Thoracic aorta (tissue), 2 donors: ENCODE results near the gene TUG1. TPM values are rescaled to one million over a fixed set of nuclear protein-coding genes. Genes with fewer than 3 reads are reported as not detected.
A peak's percentile ranks its signal among the peaks of the same experiment; 100 is the strongest.

Experiments
- ATAC-seq: fragments of 150-250 bp; one replicate; pipeline ENCODE4 v1.8.0; 2017; ENCODE audit warnings: low read depth; ENCODE audit not compliant: insufficient number of reproducible peaks, low FRiP score
- DNase-seq: peaks from one replicate; pipeline ENCODE4 v3.0.0-alpha.2; 2020; ENCODE audit warnings: low spot score
- H3K27ac ChIP-seq, 2 donors: fragments of 200-600 bp; sonication (generic); 1 replicate in 1 of 2; 2 replicates in 1 of 2; pipeline ENCODE4 v1.5.1; 2016; ENCODE audit warnings: mild to moderate bottlenecking in 2 of 2, moderate library complexity in 2 of 2
- H3K27me3 ChIP-seq: fragments of 200-600 bp; sonication (generic); replicated peaks from 2 replicates; pipeline ENCODE4 v1.6.0; 2016; ENCODE audit warnings: mild to moderate bottlenecking; ENCODE audit not compliant: insufficient read depth
- H3K36me3 ChIP-seq: fragments of 200-600 bp; sonication (generic); one replicate; pipeline ENCODE4 v1.5.1; 2016
- H3K4me1 ChIP-seq, 2 donors: fragments of 200-600 bp; sonication (generic); 1 replicate in 1 of 2; 2 replicates in 1 of 2; pipeline versions ENCODE4 v1.5.1 to v1.6.0; 2016; ENCODE audit warnings: low read depth in 2 of 2, mild to moderate bottlenecking in 1 of 2; ENCODE audit not compliant: control insufficient read depth in 1 of 2
- H3K4me3 ChIP-seq: fragments of 200-600 bp; sonication (generic); 2 replicates; pipeline ENCODE4 v1.5.1; 2016; ENCODE audit warnings: mild to moderate bottlenecking
- H3K9me3 ChIP-seq: fragments of 200-600 bp; sonication (generic); 2 replicates; pipeline ENCODE4 v1.5.1; 2016
- CTCF ChIP-seq: fragments of 200-600 bp; sonication (generic); IDR thresholded peaks from one replicate; pipeline ENCODE4 v1.5.1; 2019; ENCODE audit warnings: antibody characterized with exemption
- total RNA-seq, 2 donors: library from RNA; depleted of rRNA; stranded (reverse); fragments of >200 nt; gene quantifications; one replicate each; pipeline versions ENCODE4 v1.1.0 to v1.2.3, GENCODE V29; 2016

TUG1 gene
- total RNA-seq, 2 donors from 2014 or later = 69.0 to 109 TPM

DNA sequence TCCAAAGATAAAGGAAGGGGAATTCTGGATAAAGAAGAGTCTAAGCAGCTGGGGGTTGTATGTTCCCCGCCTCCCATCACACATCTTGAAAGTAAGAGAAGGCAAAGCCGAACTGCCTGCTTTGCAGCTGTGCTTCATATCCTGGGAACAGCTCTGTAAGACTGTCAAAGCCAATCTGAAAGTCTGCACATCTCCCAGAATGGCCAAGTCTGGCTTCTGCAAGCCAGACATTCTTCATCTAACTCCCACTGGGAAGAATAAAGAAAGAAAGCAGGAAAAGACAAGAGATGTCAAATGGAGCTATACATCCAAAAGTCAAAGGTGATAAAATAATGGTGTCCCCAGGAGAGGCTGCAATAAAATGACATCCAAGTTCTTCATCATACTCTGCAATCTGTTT, 15.9 kb upstream of the TUG1 start:
- Histone ChIP-seq H3K27ac (peak overlapping the region; percentile 26 to 95), H3K27me3 (no peaks in the 10 kb centered on the region), H3K36me3 (no peaks in the 10 kb centered on the region), H3K4me1 (peaks cover 14 to 52% of the 10 kb centered on the region in 2 donors), H3K4me3 (no peak overlapping the region), H3K9me3 (no peaks in the 10 kb centered on the region)
- no peak for TF ChIP-seq CTCF
- ATAC-seq (no peak), DNase-seq (no peak)

DNA sequence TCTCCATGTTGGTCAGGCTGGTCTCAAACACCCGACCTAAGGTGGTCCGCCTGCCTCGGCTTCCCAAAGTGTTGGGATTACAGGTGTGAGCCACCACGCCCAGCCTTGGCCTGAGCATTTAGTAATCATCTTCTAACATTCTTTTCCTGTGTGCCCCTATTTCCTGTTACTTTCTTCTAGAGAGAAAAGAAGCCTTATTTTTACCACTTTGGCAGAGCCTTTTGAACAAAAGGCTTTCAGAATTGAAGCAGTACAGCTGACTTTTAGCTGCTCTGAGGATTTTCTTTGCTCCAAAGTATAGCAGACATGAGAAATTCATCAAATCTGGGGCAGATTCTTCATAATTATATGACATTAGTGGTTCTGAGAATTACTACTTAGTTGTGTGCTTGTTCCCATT, 13.9 kb upstream of the TUG1 start:
- H3K27me3 ChIP-seq = no peaks in the 10 kb centered on the region
- no peak overlapping the region for H3K4me3 ChIP-seq
- H3K4me1 ChIP-seq = peaks cover under 1 to 33% of the 10 kb centered on the region in 2 donors
- ATAC-seq = no peak
- no peaks in the 10 kb centered on the region for H3K36me3 ChIP-seq
- H3K27ac ChIP-seq = no peak overlapping the region
- DNase-seq = no peak
- no peak for TF ChIP-seq CTCF
- H3K9me3 ChIP-seq = no peaks in the 10 kb centered on the region

GRCh38 chr22:30964858-30965257, 4.2 kb upstream of the TUG1 start:
- peaks cover 4% of the 10 kb centered on the region for H3K9me3 ChIP-seq
- no peaks in the 10 kb centered on the region for H3K27me3 ChIP-seq
- ATAC-seq (no peak), DNase-seq (no peak)
- no peaks in the 10 kb centered on the region for H3K36me3 ChIP-seq
- TF ChIP-seq CTCF = no peak
- H3K27ac ChIP-seq = no peak overlapping the region
- H3K4me3 ChIP-seq = no peak overlapping the region
- peaks cover 0 to 46% of the 10 kb centered on the region in 2 donors for H3K4me1 ChIP-seq

- ATAC-seq (peak; percentile 39), DNase-seq (no peak)
- no peaks in the 10 kb centered on the region for H3K27me3 ChIP-seq
- H3K4me3 ChIP-seq = peak within 1 kb of the TSS; percentile 95
- peak within 1 kb of the TSS; percentile 94 to 97 for H3K27ac ChIP-seq
- H3K9me3 ChIP-seq = peaks cover 33% of the 10 kb centered on the region
- no peak for TF ChIP-seq CTCF
- H3K36me3 ChIP-seq = peaks cover 28% of the 10 kb centered on the region
- H3K4me1 ChIP-seq = peaks cover 13 to 53% of the 10 kb centered on the region in 2 donors
Measured at GRCh38 chr22:30968015-30968923, 796 bp upstream of the TUG1 start, which contains the start of gene MORC2. Gene MORC2, minus strand, starts transcription at chr22:30968774. Its CDS starts 885 bp downstream, at chr22:30967889.

DNA sequence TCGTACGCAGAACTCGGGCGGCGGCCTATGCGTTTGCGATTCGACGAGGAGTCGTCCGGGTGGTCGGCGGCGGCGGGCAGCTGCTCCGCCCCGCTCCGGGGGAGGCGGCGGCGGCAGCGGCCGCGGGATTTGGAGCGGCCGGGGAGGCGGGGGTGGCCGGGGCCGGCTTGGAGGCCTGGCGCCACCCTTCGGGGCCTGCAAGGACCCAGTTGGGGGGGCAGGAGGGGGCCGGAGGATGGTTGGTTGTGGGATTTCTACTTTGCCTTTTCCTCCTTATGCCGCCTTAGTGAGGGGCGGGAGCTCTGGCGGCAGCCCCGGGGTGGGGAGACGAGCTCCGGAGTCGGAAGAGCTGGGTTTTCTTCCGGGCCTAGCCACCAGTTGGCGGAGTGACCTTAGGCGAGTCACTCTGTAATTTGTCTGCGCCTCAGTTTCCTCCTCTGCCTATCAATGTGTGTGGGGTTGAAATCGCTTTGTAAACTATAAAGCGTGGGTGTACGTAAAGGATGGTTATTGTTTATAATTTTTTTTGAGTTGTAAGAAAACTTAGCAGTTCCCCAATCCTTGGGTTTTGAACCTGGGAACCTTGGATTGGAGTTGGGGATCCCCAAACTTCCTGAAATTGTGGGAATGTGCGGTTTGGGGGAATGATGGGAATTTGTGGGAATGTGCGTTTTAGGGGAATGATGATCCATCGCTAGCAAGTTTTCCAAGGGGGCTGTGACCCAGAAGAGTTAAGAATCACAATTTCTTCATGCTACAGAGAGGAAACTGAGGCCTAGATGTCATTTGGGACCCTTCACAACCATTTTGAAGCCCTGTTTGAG, 679 bp downstream of the TUG1 start:
- peaks cover 48% of the 10 kb centered on the region for H3K9me3 ChIP-seq
- no peak for DNase-seq
- H3K27ac ChIP-seq = peak overlapping the region; percentile 94 to 97
- peaks cover 13 to 39% of the 10 kb centered on the region in 2 donors for H3K4me1 ChIP-seq
- ATAC-seq = no peak
- H3K27me3 ChIP-seq = no peaks in the 10 kb centered on the region
- peaks cover 42% of the 10 kb centered on the region for H3K36me3 ChIP-seq
- TF ChIP-seq CTCF = no peak
- peak overlapping the region; percentile 95 for H3K4me3 ChIP-seq
